GM19238 (cell line): ENCODE data around the gene PPFIA4.

Experiments
- DNase-seq: peaks from one replicate; pipeline ENCODE4 v3.0.0; 2011; ENCODE audit warnings: low spot score; ENCODE audit not compliant: insufficient read length

PPFIA4 gene

DNA sequence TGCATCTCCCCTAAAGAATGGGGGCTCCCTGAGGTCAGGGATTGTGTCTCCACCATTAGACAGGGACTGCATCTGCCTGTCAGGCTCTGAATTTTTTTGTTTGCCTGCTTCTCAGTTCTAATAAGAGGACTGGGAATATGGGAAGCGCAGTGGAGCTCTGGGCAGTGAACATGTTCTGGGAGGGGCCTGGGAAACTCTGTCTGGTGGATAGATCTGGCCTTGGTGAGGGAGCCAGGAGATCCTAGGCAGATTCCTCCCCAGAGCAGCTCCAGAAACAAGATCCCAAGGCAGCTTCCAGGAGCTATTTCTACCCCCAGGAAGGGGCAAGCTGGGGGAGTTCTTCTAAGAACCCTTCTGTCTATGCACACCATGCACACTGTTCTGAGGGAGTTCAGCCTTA lies 72.2 kb downstream of the PPFIA4 start:
- DNase-seq: no peak

DNA sequence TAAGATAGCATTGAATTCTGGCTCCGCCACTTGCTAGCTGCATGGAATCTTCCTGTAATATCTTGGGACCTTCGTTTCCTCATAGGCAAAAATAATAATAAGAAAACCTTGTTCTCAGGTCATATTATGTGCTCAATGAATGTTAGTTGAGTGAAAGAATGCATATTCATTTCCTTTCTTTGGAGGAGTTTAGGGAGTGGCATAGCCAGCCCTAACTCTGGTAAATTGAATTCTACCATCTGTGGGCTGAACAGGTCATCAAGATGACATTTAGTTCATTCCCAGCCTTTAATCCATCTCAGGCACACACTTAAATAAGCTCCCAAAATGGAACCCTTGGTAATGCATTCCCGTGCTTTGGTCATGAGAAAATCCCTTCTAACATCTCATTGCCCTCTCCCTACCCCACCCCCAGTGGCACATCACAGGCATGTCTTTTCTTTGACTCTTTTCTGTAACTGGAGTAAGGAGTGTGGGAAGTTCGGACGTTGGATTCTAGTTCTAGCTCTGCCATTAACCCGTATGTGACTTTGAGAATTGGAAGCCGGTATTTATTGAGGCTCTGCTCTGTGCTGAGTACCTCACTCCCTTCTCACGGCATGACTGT lies 72.7 kb downstream of the PPFIA4 start:
- DNase-seq: no peak

DNA sequence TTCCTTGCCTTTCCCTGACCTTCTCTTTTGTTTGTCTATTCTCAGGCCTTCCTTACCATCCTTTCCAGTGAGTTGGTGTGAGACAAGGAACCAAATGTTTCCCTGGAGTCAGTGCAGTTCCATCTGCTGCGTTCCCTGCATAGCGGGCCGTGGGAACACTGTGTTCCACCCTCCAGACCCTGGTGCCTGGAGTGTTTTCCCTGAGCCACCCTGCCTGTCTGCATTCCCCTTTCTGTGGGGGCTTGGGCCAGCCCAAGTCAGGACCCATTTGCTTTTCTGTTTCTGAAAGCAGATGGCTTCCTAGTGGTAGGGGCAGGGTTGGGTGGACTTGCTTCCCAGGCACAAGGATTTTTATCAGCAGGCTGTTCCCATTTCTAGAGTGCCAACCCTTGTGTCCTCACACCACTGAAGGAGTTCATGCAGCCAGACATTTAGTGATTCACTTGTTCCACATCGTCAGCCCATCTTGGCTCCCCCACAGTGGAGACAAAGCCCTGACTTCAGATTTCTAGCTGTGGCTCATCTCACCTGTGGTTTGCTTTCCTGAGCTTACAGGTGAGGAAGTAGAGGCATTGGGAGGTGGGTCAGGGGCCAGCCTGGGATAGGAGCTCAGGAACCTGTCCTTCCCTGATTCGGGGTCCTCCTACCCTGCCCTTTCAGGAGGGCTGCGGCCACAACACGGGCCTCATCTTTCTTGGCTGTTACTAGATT lies 73.7 kb downstream of the PPFIA4 start:
- DNase-seq: no peak

DNA sequence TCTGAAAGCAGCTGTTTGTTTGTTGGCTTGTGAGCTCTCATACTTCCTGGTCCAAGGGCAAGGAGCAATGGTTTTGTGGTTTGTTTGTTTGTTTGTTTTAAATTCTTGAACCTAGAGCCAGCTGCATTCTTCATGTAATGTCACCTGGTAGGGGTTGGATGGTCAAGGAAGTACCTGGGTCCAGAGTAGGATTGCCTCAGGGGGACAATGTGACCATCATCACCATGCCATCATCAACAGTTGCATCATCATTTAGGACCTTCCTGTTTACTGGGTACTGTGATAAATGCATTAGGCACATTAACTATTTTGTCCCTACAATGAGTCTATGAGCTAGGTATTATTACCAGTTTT lies 74.2 kb downstream of the PPFIA4 start:
- DNase-seq: no peak

DNA sequence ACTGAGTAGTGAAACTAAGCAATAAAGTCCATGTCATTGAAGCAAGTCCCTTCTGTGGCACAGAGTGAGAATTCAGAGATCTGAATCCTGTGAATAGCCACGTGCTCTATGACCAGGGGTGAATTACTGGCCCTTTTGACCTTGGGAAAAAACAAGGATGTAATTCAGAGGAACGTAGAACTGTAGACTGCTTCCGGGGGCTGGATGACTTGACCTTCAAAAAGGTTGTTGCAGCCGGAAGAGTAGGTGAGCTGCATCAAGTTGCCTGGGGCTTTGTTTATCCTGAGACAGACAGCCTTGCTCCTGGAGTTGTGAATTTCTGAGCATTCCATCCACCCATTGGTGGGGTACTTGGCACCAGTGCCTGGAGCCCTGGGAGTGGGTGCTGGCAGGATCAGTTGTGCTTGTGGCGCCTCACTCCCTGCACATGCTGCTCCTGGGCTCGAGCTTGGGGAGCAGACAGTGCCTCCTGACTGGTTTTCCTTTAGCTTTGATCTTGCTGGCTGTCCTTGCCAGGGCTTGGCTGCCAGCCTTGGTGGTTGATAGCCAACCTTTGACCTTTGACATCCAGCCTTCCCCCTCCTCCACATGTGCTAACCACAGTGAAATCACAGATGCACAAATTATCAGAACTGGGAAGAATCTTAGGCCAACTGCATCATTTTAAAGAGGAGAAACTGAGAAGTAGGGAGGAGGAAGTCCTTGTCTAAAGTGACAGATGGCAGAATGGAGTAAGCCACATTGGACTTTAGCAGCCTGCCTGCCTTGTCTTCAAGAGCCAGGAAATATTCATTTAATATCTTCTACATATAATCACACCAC lies 75.7 kb downstream of the PPFIA4 start:
- no peak for DNase-seq

DNA sequence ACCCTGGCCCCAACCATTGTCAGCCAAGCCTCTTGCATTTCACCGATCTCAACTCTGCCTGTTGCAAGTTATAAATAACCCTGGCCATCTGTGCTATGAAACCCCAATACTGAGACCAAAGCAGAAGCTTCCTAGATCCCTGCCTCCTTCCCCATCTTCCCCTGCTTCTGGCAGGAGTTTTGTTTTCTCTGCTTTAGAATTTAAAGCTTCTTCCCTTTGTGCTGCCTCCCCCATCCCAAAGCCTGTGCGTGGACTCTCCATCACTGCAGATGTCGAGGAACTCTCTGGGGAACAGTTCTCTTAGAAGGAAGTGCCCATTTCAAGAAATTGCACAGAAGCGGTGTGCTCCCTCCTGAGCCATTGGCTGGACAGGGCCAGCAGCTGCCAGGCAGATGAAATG lies 76.9 kb downstream of the PPFIA4 start:
- DNase-seq: no peak

DNA sequence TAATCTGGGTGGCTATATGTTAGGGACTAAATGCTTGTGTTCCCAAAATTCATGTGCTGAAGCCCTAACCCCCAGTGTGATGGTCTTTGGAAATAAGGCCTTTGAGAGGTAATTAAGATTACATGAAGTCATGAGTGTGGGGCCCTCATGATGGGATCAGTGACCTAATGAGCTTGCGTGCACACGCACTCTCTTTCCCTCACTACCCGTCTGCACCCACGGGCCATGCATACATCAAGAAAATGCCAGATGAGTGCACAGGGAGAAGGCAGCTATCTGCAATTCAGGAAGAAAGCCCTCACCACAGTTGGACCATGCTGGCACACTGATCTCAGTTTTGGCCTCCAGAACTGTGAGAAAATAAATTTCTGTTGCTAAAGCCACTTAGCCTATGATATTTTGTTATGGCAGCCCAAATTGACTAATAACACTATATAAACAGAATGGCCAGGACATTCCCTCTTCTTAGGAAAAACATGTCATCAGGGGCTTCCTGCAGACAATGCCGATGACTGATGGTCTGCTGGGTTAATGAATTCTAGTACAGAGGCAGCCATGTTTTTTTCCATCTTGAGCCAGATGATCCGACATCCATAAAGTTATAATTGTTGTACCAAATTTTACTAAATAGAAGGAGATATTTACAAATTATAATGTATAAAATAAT lies 77.7 kb downstream of the PPFIA4 start:
- DNase-seq: no peak

DNA sequence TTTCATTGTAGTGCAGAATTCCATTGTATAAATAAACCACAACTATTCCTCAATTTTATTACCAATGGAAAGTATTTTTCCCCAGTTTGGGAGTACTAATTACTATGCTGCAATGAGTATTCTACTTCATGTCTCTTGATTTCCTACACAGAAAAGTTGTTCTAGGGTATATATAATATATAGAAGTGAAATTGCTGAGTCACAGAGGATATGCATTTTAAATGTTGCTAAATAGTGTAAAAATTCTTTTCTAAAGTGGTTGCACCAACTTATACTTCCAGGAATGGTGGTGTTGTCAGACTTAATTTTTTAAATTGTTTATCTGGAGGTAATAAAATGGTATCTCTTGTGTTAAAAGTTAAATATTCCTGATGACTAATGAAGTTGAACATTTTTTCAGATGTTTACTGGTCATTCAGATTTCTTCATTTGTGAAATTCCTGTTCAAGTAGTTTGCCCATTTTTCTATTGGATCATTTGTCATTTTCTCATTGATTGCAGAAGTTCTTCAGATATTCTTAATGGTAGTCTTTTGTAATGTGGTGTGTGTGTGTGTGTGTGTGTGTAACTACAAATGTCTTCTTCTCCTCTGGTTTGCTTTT lies 78.6 kb downstream of the PPFIA4 start:
- no peak for DNase-seq

DNA sequence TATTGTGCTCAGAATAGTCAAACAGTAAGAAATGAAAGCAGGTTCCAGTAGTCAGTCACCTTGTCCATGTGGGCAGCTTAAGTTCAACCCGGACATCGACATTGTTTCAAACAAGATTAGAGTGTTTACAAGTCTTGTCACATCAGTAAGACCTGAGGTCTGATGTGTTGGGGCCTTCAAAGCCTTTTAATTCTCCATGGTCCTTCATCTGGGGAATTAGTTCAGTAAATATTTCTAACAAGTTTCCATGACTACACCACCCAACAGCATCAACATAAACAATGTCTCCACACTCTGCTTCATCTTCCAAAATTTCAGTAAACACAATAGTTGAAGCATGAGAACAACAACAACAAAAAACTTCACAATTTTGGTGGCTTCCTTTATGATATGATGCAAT lies 86.2 kb downstream of the PPFIA4 start:
- no peak for DNase-seq

DNA sequence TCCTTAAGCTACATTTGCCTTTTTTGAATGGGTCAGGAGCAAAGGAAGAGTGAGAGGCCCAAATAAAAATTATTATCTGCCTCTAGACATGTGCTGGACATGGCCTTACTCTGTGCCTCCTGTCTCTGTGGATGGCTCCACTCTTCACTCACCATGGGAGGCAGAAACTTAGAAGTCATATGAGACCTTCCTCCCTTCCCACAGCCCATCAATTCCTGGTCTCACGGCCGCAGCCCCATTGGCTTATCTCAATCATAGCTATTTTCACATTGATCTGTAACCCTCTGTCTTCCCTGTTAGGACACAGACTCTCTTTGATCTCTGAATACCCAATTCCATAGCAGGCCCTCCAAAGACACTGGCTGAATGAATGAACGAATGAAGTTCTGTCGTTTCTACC lies 87.0 kb downstream of the PPFIA4 start:
- DNase-seq: no peak

DNA sequence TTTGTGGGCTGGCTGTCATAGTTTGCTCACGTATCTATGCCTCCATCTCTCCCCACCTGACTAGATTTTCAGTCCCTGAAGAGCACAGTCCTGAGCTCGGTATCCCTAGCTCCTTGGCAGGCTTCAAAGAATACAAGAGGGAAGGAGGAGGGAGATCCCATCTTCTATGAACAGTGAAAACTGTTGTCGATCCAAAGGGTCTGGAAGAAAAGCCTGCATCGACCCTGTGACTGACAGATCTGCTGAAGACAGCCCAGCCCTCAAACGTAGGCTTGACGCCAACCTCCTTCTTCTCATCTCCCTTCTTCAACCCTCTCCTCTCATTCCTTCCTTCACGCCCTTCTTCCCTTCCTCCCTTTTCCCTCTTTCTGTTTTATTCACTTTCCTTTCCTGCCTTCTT lies 87.9 kb downstream of the PPFIA4 start:
- DNase-seq: no peak

DNA sequence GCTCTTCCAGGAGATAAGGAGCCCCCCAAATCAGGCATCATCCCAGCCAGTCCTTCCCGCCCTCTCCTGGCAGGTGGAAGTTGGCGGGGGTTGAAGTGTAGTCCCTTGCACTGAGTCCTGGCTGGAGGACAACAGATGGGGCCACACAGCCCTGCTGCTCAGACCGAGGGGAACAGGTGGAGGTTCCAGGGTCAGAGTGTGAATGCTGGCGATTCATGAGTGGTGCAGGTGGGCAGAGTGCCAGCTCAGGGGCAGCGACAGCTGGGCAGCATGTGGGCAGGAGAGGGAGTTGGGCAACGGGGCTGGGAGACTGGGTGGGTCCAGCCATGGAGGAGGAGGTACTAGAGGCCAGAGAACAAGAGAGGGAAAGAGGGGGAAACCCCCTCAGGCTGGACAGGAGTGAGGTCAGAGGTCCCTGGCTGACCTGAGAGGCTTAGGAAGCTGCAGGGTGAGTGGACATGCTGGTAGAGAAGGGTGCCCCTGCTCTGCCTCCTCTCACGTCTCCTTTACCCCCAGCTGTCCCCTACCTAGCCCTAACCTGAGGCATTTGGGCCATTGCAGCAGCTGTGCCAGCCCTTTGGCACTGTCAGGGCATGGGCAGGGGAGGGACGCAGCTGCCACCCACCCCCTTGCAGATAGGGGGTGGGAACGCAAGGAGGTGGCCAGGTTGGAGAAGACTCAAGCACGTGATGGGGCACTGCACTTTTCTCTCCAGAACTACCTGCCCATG lies 90.0 kb downstream of the PPFIA4 start:
- no peak for DNase-seq

DNA sequence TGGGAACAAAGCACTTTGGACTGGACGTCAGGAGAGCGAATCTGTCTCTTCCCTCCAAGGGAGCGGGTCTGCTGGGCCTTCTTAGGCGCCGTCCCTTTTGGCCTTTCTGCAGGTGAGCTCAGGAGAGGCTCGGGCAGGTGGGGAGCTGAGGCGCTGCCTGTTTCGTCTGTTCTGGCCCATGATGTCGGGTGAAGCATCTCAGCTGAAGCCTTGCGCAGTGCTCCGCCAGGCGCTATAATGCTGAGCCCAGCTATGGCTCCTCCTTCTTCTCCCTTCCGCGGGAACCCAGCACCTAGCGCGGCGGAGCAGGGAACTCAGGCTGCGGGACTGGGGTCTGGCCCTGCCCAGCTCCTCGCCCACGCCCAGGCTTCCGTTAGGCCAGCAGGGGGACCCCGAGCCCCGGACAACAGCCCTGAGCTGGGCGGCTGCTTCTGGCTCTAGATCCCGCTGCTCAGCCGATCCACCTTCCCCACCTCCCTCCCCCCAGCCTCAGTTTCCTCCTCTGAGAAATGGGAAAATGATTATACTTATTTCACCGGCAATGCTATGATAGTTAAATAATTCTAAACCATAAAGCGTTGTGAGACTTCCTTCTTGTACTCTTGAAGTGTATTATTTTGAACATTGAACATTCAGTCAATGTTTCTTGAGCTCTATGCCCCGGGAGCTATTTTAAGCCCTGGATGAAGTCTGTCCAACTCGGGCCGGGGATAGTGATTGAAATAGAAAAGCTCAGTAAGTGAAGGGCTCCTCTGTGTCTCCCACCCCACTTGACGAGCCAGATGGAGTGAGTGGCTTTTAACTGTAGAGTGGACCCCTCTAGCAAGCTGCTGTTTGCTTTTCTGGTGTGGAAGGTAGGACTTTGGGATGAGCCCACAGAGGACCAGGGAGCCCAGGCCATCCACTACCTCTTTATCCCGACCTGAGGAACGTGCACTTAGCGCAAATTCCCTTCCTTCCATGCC lies 91.6 kb downstream of the PPFIA4 start:
- DNase-seq: peak; percentile 70

DNA sequence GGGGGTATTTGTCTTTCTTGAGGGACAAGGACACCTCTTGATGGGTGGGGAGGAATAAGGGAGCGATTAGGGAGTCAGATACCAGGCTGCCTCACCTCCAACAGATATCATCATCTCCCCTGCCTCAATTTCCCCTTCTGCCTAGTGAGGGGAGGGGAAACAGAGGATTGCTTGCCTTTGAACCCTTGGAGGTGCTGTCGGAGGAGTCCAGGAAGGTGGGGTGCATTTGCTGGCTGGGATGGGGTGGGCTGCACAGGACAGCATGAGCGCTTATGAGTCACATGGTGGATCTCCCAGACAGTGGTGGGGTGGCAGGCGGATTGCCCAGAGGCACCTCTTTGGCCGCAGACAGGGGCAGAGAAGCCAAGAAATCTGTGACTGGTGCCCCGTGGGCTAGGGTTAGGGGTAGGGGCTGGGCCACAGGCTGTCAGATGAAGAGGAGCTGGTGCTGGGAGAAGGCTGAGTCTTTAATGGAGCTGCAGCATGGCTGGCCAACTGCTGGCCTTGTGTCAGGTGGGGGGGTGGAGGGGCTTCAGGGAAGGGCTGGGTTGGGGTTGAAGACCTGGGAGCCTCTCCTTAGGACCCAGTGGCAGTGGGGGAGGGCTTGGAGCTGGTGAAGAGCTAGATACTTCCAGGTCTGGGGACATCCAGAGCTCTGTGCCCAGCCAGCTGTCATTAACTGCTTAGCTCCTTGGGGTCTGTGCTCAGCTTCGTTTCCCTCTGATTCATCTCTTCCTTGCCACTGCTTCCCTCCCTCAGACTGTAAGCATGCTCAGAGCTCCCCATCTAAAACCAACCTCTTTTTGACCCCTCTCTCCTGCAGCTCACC lies 94.2 kb downstream of the PPFIA4 start:
- no peak for DNase-seq

DNA sequence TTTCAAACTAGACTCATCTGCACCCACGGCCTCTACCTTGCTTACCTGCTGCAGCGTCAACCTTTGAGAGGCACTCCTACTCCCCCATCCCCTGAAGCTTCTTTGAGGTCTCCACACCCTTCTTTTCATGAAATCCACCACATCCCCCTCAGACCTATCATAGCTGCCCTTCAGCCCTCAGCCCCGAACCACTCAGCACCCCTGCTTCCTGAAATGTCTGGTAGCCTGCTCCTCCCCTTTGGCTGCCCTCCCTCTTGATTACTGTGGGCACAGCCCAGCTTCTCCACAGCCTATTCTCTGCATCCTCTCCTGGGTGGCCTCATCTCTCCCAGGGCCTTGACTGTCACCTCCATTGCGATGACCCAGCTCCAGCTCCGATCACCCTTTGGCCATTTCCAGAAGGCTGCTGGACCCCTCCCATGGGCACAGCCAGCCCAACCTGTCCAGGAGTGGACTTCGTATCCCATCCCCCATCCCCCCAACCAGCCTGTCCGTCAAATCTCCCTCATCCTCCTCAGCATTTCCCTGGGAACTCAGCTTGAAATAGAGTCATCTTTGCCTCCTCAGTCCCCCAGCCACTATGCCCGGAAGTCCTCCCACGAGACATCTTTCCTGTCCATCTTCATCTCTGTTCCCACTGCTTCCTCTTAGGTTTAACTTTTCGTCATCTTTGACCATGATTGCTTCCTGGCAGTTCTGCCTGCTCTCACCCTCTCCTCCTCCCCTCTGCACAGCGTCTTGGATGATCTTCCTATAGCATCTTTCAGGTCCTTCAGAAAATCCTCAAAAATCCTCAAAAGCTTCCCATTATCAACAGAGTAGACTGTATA lies 95.1 kb downstream of the PPFIA4 start:
- DNase-seq: no peak

DNA sequence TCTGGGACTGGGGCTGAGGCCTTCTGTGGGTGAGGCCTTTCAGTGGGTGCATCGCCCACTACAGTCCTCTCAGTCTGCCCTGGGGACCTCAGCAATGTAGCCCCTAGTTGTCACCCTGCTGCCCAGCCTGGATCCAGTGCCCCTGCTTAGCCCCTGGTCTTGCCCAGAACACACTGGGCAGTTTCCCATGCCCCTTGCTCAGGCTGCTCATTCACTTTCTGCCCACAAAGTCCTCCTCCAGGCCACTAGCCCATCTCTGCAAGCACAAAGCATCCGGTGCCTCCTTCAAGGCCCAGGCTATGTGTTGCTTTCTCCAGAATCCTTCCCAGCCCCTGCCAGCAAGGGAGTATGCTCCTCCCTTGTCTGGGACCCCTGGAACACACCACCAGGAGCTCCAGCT lies 95.9 kb downstream of the PPFIA4 start:
- DNase-seq: no peak

DNA sequence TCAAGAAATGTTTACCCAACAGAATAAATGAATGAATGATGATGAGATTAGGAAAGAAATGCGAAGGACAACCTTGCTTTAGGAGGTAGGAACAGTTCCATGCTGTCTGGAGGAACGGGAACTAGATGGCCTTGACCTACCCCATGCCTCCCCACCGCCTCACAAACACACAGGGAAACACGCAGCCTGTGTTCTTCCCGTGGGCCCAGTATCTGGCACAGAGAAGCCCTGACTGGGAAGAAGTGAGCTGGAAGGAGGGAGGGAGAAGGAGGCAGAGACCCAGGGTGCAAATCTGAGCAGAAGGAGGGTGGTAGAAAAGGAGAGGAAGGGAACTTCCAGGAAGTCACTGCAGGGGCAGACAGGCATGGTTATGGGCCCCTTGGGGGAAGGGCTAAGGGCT lies 97.7 kb downstream of the PPFIA4 start:
- no peak for DNase-seq
